DMS 273 treated with DMSO at 0.1 percent for 48 hours (cell line): ENCODE data around the gene SEMA5A.

Experiments
- DNase-seq: peaks from one replicate; lab custom pipeline; 2025; lab: John Stamatoyannopoulos, UW

Gene SEMA5A

DNA sequence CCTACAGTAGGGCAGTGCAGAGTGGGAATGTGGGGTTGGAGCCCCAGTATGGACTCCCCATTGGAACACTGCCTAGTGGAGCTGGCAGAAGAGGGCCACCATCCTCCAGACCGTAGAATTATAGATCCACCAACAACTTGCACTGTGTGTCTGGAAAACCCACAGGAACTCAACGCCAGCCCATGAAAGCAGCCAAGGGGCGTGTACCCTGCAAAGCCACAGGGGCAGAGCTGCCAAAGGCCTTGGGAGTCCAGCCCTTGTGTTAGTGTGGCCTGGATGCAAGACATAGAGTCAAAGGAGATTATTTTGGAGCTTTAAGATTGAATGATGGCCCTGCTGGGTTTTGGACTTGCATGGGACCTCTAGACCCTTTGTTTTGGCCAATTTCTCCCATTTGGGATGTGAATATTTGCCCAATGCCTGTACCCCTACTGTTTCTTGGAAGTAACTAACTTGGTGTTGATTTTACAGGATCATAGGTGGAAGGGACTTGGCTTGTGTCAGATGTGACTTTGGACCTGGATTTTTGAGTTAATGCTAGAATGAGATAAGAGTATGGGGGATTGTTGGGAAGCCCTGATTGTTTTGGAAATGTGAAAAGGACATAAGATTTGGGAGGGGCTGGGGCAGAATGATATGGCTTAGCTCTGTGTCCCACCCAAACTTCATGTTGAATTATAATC, 266.8 kb downstream of the SEMA5A start:
- no peak for DNase-seq

DNA sequence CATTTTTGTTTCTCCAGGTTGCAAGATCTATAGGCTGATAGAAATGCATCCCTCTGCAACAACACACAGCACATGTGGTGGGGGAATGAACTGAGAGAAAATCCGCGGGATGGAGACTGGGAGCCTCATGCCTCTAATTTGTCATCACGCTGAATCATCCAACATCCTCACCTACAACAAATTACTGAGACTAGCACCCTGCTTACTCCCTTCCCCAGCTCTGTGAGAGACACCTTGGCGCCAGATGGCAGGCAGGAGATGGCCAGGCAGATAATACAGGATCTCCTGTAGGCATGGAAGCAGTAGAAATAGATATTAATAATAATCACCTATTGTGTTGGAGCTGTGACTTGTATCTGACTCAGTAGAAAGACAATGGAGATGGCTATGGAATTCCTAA, 276.9 kb downstream of the SEMA5A start:
- no peak for DNase-seq

DNA sequence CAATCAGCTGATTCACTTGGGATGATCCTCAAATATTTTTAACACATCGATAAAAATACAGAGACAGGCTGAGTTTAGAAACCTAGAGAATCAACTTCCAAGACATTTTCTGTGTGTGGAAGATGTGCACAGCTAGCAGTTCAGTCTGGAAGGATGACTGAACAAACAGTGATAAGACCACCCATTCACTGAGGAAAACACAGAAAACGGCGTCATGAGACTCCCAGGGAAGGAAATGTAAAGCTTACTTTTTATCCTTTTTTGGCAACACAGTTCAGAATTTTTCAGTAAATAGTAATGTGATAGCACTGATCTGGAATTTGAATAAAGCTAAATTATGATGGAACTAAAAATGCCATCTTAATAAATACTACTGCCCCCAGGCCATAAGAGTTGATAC, 277.6 kb downstream of the SEMA5A start:
- no peak for DNase-seq

DNA sequence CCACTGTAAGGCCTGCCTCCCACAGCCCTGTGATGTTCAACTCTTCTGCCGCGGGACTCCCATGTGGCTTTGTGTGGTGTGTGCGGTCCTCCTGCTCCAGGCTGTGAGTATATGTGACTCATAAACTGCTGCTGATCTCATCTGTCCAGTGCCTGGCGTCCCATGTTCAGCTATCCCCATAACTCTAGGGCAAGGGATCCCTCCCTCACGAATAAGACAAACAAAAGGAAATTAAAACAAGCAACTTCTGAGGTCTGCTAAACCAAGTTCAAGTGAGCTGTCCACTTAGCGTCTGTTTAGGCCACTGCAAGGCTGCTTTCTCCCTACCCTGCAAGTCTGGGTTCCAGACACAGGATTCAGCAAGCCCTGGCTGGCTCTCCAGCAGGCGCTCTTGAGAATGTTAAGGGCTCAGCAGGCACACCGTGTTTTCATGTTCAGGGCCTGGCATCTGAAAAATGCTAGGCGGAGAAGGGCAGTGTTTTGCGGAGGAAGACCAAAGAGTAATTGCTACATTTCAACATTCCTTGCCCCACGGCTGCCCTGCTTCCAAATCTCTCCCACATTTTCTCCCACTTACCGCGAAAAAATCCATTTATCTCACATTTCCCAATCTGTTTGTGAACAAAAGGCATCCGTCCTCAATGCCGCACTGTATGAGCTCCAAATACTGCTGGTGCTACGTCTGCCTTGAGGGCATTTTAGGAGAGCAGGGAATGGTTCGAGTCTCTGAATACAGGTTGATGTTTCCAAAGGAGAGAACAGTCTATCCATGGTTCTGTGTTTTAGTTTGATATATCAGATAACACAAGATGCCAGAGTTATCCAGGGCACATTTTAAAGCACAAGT, 280.2 kb downstream of the SEMA5A start:
- DNase-seq = no peak

DNA sequence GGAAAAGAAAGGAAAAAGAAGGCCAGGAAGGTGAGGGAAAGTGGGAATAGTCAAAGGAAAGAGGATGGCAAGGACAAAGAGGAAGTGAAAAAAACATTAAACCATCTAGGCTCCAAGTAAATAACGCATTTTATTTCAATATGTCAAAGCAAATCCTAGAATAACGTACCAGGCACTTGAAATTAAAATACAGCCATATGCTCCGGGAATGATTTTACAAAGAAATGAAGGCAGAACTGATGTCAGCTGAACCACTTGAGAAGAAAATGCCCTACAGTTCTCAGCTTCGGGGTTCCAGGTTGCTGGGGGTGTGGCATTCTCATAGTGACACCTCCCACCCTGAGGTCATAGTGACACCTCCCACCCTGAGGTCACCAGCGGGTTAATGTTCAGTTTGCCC, 281.6 kb downstream of the SEMA5A start:
- DNase-seq = no peak

DNA sequence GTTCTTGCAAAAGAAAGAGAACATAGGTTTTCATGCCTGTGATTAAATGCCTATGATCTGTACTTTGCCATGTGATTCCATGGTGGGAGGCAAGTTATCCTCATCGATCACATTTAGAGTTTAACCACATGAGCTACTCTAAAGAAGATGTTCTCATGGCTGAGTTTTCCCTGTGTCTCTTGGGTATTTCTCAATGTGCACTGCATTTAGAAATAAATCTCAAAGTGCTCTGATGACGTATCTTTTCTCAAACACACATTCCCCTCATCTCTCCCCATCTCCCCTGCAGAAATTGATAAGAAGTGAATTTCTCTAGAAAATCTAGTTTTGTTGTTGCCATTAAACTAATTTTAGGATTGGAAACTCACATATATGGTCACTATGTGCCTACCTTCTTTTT, 282.2 kb downstream of the SEMA5A start:
- no peak for DNase-seq

DNA sequence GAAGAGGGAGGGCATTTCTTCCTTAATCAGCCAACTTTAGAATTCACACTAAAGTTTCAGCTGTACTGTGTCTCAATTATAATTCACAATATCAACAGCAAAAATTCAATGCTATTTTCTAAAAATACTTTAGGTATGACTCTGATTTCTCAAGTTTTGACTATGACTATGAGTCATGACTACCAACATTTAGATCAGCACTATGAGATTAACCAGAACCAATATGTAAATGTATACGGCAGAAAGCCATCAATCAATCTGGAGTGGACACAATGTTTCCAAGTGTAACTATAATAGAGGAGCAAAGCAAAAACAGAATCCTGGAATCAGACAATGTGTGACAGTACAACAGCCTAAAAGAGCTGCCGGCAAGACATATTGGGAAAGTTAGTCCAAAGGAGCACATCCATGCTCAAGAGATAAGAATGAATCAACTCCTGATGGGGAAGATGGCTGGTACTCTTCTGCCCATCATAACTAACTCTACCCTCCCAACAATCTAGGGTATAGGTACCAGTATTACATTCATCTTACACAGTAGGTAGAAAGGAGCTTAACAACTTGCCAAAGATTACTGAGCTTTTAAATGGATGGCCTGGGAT, 294.4 kb downstream of the SEMA5A start:
- DNase-seq = no peak

DNA sequence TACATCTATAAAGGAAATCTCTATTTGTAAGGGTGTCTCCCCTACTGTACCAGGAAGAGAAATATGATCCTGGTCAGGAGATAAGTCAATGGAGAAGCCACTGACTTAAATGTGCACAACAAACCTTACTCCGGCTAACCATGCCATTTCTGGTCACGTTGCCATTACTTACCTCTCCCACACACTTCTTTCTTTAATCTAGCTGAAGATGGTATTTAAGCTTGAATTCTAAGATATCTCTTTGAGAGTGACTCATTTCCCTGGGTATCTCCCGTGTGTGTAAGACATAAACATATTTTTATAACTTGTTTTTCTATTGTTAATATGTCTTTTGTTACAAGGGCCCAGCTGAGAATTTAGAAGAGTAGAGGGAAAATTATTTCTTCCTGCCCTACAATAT, 296.6 kb downstream of the SEMA5A start:
- no peak for DNase-seq

DNA sequence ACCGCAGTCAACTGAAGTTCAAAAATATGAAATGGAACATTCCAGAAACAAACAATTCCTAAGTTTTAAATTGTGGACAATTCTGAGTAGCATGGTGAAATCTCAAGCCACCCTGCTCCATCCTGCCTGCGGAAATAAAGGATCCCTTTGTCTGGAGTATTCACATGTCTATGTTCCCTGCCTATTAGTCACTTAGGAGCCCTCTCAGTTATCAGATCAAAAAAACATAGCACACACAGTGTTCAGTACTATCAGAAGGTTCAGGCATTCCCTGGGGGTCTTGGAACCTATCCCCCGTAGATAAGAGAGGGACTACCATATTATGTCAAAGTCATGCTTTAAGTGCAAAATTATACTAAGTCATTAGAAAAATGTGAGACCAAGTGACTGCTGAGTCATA, 300.8 kb downstream of the SEMA5A start:
- no peak for DNase-seq

DNA sequence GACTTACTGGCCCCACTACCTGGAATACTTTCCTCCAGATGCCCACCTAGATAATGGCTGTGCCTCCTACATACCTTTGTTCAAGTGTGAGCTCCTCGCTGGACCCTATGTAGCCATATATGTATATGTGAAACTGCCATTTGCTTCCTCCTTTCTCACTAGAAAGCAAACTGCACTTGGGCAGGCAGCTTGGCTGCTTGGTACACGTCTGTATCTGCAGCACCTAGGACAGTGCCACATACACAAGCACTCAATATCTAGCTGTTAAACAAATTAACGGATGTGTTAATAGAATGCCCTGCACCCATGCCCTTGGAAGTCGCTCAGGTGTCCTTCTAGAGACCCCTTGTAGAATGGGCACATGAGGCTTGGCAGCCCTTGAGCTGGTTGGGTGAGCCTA, 301.5 kb downstream of the SEMA5A start:
- DNase-seq = no peak

DNA sequence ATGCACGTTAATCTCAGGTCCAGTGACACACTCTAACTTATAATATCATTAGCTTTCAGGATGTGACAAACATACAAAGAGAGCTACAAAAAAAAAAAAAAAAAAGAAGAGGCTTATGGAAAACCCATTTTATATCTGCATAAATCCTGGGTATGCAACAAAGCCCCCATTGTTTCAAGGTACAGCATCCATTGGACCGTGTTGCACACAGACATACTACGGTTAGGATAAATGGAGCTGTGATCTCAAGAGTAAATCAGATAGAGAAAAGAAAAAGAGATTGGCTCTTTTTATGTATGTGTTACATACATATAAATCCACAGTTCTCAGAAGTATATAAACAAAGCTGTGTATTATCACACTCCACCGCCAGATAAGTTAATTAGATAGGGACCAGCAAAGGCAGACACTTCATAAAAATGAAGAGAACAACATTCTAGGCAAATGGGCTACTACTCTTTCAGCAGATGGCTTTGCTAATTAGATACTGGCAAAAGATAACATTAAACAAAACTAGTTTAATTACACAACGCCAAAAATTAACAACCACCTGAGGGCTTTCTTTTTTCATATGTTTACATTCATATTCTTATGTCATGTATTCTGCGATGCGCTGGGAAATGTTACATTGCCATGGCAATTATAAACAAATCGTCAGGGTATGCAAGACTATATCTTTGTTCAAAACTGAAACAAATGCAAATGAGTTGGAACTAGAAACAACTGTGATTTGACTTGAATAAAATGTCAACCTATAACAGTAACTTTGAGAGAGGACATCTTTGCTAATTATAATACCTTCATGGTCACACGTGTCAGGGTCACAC, 304.2 kb downstream of the SEMA5A start:
- DNase-seq = no peak

DNA sequence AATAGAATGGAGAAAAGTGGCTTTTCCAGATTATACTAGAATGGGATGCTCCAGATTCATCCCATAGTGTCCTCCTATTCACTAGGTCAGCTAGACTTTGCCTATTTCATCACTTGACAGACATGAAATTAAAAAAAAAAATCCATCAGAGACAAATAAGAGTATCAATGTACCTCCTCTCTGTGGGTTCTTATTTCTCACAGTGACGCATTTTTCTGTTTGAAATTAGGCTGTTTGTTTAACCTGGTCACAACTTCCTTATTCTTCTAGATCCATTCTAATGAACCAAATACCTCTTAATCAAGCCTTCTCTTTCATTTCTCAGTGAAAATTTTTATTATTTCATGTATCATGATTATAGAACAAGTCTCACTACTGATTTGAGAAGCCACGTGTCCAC, 305.4 kb downstream of the SEMA5A start:
- no peak for DNase-seq

DNA sequence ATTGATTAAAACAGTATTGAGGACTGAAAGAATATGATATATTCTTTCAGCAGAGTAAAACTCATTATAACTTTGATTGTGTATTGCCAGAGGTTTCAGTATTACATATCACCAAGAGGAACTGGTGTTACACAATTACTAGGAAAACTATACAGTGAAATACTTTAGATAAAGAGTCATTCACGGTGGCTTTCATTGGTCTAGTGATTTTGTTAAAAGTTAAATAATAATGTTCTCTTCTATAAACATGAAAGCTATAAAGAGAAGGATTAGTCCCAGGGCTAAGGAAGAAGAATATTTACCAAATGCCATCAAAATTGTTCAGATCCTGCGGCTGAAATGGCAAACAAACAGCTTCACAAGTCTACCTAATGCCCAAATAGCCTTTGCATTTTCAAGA, 306.2 kb downstream of the SEMA5A start:
- DNase-seq = no peak

DNA sequence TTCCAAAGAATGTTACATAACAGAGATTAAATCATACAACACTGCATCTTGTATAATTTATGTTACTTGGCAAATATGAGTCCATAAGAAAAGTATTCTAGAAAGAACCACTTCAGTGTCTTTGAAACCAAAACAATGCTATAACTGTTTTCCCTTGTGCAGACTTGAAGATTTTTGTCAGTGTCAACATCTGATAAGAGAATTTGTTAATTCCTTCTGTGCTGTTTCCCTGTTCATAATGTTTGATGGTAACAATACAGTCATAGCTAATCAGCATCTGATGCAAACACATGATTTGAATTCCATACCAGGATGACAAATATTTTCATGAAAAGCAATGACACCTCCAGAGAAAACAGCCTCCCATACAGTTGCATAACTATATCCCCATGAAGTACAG, 306.8 kb downstream of the SEMA5A start:
- no peak for DNase-seq

DNA sequence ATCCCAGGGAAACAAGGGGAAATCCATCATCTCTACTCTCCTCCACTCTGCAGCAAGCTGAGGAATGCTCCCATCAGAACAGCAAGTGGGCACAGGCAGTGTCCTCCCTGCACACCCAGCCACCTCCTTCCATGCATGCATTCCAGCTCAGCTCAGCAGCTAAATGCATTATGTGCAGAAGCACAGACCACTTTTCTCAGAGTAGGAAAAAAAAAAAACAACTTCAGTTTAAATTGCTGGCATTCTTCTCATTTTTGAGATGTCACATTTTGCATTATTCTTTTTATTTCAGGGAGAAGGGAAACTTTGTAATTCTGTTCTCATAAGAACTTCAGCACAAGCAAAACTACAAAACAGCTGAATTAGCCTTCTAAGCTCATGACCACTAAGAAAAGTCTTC, 312.2 kb downstream of the SEMA5A start:
- DNase-seq = no peak

DNA sequence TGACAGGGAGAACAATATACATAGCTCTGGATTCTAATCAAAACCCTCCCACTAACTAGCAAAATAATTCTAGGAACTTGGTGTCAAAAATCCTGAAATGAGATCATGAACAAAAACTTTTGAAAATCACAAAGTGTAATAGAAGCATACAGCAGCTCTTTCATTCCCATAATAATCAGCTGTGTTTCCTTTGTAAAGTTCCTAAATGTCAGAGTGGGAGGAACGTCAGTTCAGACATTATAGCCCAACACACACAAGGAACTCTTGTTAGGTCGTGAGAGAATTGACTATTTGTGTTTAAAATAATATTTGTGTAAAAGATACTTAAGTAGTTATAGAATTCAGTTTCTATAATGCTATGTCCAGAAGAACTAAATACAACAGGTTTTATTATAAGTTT, 312.8 kb downstream of the SEMA5A start:
- no peak for DNase-seq

DNA sequence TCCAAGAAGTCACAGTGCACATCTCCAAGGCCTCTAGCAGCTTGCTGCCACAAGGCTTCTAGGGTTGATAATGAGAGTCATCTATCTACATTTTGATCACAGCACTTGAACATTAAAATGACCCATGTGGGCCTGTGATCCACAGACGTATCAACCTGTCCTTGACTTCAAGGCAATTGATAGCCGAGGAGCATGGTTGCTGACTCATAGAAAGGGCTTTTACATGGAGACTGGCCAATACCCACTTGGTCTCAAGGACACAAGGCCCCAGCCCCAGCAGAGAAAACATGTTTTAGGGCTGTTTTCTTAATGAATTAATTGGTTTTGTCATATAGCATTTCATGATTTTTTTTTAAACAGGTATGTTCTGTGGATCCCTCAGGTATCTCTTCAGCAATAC, 314.0 kb downstream of the SEMA5A start:
- DNase-seq = no peak

DNA sequence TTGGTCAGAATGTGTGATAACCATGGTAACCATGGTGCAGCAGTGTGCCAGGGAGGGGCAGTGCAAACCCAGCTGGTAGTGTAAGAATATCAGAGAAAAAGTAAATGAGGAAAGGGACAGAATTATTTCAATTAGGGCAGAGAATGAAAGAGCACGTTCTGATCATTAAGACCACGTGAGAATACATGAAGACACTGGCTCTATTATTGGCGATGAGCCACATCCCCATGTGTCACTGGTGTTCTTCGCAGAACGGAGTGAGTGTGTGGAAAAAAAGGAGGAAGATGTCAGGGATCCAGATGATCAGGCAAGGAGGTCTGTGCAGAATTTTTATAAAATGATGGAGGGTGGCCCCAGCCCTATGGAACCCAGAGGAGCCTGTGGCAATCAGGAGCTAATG, 315.5 kb downstream of the SEMA5A start:
- DNase-seq = no peak

DNA sequence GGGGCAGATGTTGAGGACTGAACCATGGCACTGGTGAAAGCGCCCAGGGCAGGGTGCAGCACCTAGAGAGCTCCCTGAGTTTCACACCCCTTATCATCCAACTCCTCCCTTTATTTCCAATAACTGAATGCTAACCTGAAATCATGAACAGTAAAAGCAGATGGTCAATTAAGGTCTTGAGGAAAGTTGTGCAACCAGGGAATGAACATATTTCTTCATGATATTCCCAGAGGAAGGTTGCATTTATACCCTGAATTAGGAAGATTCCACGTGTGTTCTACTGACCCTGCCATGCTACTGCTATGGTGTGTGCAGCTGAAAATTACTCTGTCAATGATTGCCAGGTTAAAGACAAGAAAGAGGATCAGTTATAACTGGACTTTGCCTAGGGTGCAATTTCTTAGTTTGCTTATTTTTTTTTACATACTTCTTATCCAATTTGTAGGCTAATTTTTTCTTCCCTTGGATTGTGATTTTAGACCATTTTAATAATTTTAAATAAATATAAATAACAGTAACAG, 319.8 kb downstream of the SEMA5A start:
- no peak for DNase-seq

DNA sequence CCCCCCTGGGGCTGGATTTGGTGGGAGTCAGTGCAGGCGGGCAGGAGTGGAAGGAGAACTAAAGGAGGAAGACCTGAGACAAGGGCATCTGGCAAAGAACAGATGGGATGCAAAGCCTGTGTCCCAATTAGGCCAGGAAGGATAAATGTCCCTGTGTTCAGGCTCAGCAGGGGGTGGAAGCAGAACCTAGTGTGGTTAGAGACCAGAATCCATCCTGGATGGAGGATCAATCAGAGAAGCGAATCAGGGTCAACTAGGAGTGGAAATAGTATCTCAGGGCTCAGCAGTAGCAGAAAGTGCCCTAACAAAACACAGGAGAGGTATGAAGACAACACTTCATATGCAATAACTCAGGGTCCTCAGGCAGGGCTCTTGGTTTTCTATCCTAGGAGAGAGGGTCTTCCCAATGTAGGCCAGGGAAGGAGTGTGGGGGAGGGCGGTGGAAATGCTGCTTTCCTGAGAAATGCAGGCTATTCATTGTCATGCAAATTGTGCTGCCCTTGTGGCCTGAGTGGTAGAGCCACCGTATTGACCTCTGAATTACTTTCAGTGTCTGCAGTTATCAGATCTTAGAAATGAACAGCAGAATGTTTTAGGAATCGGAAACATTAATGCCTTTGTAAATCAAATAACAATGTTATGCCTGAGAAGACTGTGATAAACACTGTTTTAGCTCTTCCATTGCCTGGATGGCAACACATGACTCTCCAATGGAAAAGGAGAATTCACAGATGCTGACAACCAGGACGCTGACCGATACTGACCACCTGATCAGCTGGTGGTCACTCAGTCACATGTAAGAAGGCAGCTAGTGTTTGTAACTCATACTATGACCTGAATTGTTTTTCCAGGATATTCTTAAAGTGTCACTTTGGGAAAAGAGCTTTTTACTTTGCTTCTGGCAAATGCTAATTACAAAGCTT, 323.6 kb downstream of the SEMA5A start:
- no peak for DNase-seq

DNA sequence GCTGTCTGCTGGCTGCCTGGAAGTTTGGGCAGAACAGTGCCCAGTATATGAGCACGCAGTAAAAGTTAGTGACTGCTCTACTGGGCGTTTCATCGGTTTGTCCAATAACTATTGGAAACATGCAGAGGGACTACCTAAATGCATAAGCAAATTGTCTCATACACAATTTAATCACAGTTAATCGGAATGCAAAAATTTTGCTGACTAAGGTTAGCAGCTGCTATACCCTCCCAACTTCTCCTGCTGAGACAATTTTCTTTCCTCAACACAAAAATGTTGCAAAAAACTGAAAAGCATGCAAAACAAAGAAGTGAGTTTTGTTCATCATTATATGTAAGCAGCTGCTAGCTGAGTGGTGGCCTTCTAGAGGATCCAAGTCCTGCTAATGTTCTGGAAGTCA, 327.5 kb downstream of the SEMA5A start:
- no peak for DNase-seq
